ENCODE measurements around the gene CD2BP2. TPM values are rescaled to one million over a fixed set of nuclear protein-coding genes. Genes with fewer than 3 reads are reported as not detected.

Gene CD2BP2
- total and polyA plus RNA-seq, 9 of the 15 experiments (the other 6 are each of a cell fraction or from before 2014, with no cell fraction given), result 3.9 to 51.1 (median 32.8) TPM

DNA sequence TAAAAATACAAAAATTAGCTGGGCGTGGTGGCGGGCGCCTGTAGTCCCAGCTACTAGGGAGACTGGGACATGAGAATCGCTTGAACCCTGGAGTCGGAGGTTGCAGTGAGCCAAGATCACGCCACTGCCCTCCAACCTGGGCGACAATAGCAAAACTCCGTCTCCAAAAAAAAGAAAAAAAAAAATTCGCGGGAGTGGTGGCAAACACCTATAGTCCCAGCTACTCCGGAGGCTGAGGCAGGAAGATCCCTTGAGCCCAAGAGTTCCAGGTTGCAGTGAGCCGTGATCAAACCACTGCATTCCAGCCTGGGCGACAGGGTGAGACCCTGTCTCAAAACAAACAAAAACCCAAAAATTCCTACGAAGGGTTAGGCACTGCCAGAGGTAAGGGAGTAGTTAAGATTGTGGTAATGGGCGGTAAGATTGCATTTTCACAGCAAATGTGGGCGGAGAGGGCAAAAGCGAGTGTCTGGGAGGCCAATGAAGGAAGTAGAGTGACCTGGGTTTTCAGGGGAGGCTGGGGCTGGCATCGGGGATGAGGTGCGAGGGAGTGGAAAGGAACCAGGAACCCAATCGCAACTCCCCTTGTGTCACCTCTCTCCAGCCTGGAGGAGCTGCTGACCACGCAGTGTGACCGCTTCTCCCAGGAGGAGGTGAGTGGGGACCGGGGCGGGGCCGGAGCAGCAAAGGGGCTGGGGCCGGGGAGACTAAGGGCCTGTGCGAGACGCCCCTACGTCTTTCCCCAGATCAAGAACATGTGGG, 22.1 kb upstream of the CD2BP2 start (continued):
- no peak for TF ChIP-seq ZNF347 (CRISPR knock-in tag; IDR thresholded peaks at IDR 0.05; ENCODE audit: low read depth)
- peak; percentile 78 for TF ChIP-seq ZNF175 (CRISPR knock-in tag; IDR thresholded peaks at IDR 0.05; ENCODE audit: low read depth)
- no peak for TF ChIP-seq ZNF707 (CRISPR knock-in tag; conservative IDR thresholded peaks at IDR 0.05)
- TF ChIP-seq ZNF239 (CRISPR knock-in tag; IDR thresholded peaks at IDR 0.05), result no peak
- TF ChIP-seq, protein P1, sequence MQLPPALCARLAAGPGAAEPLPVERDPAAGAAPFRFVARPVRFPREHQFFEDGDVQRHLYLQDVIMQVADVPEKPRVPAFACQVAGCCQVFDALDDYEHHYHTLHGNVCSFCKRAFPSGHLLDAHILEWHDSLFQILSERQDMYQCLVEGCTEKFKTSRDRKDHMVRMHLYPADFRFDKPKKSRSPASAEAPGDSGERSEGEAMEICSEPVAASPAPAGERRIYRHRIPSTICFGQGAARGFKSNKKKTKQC (CRISPR knock-in tag; IDR thresholded peaks at IDR 0.05), result no peak
- no peak for TF ChIP-seq SIN3A (IDR thresholded peaks at IDR 0.05; ENCODE audit: borderline replicate concordance in 2 of 2, control insufficient read depth in 1 of 2, low read depth in 2 of 2, low read length in 2 of 2)
- 0 out of 2 replicates have a peak, but pooled peaks have one; percentile 32 for TF ChIP-seq MEF2D (tag; conservative IDR thresholded peaks at IDR 0.05; ENCODE audit: low read depth)
- no peak for TF ChIP-seq FOXP4 (CRISPR knock-in tag; IDR thresholded peaks at IDR 0.05; ENCODE audit: borderline replicate concordance)
- no peak for TF ChIP-seq PTBP1 (IDR thresholded peaks at IDR 0.05; ENCODE audit: low read depth, low read length)
- TF ChIP-seq SRSF3 (IDR thresholded peaks at IDR 0.05; ENCODE audit: insufficient read depth, low read length), result no peak
- TF ChIP-seq SMAD1 (IDR thresholded peaks at IDR 0.05; ENCODE audit: low read depth, low read length, partially characterized antibody), result no peak
- TF ChIP-seq SAP30 (IDR thresholded peaks at IDR 0.05; ENCODE audit: borderline replicate concordance, insufficient read depth, low read depth, low read length, poor library complexity, severe bottlenecking), result no peak
- TF ChIP-seq EZH2 (IDR thresholded peaks at IDR 0.05; ENCODE audit: borderline replicate concordance, low read depth, low read length), result no peak
- TF ChIP-seq C11orf30 (IDR thresholded peaks at IDR 0.05; ENCODE audit: low read depth), result no peak
- TF ChIP-seq ARNT (IDR thresholded peaks at IDR 0.05), result peak in 1 of 2 experiments; percentile 52; a peak in 1 of 4 replicates
- TF ChIP-seq BRD4 (IDR thresholded peaks at IDR 0.05), result no peak
- no peak for TF ChIP-seq NBN (IDR thresholded peaks at IDR 0.05; ENCODE audit: low read depth)
- no peak for TF ChIP-seq SRSF9 (IDR thresholded peaks at IDR 0.05; ENCODE audit: borderline replicate concordance, low read depth, low read length)
- TF ChIP-seq POLR2G (IDR thresholded peaks at IDR 0.05; ENCODE audit: low read depth, low read length), result no peak
- TF ChIP-seq PTTG1 (tag; IDR thresholded peaks at IDR 0.05; ENCODE audit: low read depth), result no peak
- no peak; the same call in 1 of the 2 replicates for TF ChIP-seq LEF1 (IDR thresholded peaks at IDR 0.05)
- TF ChIP-seq NUFIP1 (IDR thresholded peaks at IDR 0.05; ENCODE audit: partially characterized antibody), result no peak
- peak; percentile 76 for TF ChIP-seq POLR2A (conservative IDR thresholded peaks at IDR 0.05)
- no peak for TF ChIP-seq KHSRP (IDR thresholded peaks at IDR 0.05)
- TF ChIP-seq NR1H2 (CRISPR knock-in tag; IDR thresholded peaks at IDR 0.05), result 0 out of 2 replicates have a peak, but pooled peaks have one; percentile 25
- no peak for TF ChIP-seq KLF13 (tag; IDR thresholded peaks at IDR 0.05; ENCODE audit: borderline replicate concordance, low read depth)
- TF ChIP-seq CSDE1 (IDR thresholded peaks at IDR 0.05), result no peak
